B cell (primary cell): ENCODE data around the gene MMP2.

Source experiments
- EZH2 ChIP-seq: IDR thresholded peaks from 2 replicates; pipeline ENCODE4 v1.6.1; 2012; ENCODE audit warnings: borderline replicate concordance, low read depth, mild to moderate bottlenecking, moderate library complexity, low read length; ENCODE audit not compliant: insufficient read depth, poor library complexity, severe bottlenecking
- TF ChIP-seq, protein P1 (sequence below): fragments of 200-600 bp; IDR thresholded peaks from one replicate; pipeline ENCODE4 v1.8.0; 2022; ENCODE audit warnings: antibody characterized with exemption, mild to moderate bottlenecking

DNA sequence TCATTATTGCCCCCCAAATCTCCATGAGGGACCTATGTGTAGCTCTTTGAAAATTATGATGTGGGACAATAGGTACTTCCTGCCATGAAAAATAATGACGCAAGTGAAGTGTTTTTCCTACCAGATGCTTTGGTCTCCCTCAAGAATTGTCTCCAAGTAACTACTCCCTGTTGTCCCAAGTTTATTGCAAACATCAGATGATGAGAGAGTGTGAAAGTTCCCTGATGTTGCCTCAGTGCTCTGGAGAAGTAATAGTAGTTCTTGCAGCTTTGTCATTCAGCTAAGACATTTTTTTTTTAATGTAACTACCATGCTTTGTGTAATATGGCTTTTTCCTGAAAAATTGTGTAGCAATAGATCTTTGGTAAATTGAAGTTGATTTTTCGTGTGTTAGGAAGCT is 50.0 kb downstream of the MMP2 start:
- TF ChIP-seq, protein P1, sequence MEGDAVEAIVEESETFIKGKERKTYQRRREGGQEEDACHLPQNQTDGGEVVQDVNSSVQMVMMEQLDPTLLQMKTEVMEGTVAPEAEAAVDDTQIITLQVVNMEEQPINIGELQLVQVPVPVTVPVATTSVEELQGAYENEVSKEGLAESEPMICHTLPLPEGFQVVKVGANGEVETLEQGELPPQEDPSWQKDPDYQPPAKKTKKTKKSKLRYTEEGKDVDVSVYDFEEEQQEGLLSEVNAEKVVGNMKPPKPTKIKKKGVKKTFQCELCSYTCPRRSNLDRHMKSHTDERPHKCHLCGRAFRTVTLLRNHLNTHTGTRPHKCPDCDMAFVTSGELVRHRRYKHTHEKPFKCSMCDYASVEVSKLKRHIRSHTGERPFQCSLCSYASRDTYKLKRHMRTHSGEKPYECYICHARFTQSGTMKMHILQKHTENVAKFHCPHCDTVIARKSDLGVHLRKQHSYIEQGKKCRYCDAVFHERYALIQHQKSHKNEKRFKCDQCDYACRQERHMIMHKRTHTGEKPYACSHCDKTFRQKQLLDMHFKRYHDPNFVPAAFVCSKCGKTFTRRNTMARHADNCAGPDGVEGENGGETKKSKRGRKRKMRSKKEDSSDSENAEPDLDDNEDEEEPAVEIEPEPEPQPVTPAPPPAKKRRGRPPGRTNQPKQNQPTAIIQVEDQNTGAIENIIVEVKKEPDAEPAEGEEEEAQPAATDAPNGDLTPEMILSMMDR = no peak
- no peak for TF ChIP-seq EZH2
